GM23338 (cell line): ENCODE measurements around the gene SETBP1. TPM values are rescaled to one million over a fixed set of nuclear protein-coding genes. Genes with fewer than 3 reads are reported as not detected.

Experiments used
- CREB1 ChIP-seq: fragments of 250-450 bp; sonication (Bioruptor Pico); IDR thresholded peaks from 2 replicates; pipeline ENCODE4 v1.5.0; 2020; ENCODE audit warnings: low read depth, mild to moderate bottlenecking, moderate library complexity
- ETS1 ChIP-seq: IDR thresholded peaks from 2 replicates; pipeline ENCODE4 v1.6.1; 2016; ENCODE audit warnings: antibody characterized with exemption
- EZH2 ChIP-seq: fragments of 200-600 bp; sonication (generic); IDR thresholded peaks from one replicate; pipeline ENCODE4 v1.8.0; 2017; ENCODE audit warnings: antibody characterized with exemption, mild to moderate bottlenecking, low read depth; ENCODE audit not compliant: unreplicated experiment
- EZH2phosphoT487 ChIP-seq: fragments of 200-600 bp; sonication (generic); IDR thresholded peaks from one replicate; pipeline ENCODE4 v1.8.1; 2018; ENCODE audit warnings: antibody characterized with exemption; ENCODE audit not compliant: unreplicated experiment
- JUNB ChIP-seq: IDR thresholded peaks from one replicate; pipeline ENCODE4 v1.6.1; 2016; ENCODE audit warnings: antibody characterized with exemption; ENCODE audit not compliant: unreplicated experiment
- NANOG ChIP-seq: IDR thresholded peaks from 2 replicates; pipeline ENCODE4 v1.6.1; 2016; ENCODE audit warnings: antibody characterized with exemption, borderline replicate concordance
- POLR2AphosphoS5 ChIP-seq: IDR thresholded peaks from 2 replicates; pipeline ENCODE4 v1.6.1; 2016; ENCODE audit warnings: antibody characterized with exemption, low read depth
- STAT1 ChIP-seq: IDR thresholded peaks from one replicate; pipeline ENCODE4 v1.6.1; 2016; ENCODE audit warnings: antibody characterized with exemption; ENCODE audit not compliant: unreplicated experiment
- ZNF114 ChIP-seq: fragments of 250-450 bp; sonication (Bioruptor Pico); IDR thresholded peaks from 2 replicates; pipeline ENCODE4 v1.5.0; 2020; ENCODE audit warnings: mild to moderate bottlenecking, moderate library complexity
- ZNF331 ChIP-seq: fragments of 250-450 bp; sonication (Bioruptor Pico); IDR thresholded peaks from 2 replicates; pipeline ENCODE4 v1.5.0; 2020; ENCODE audit warnings: low read depth, mild to moderate bottlenecking, moderate library complexity
- ZNF462 ChIP-seq: fragments of 250-450 bp; sonication (Bioruptor Pico); IDR thresholded peaks from 2 replicates; pipeline ENCODE4 v1.5.0; 2020; ENCODE audit warnings: mild to moderate bottlenecking, moderate library complexity
- polyA plus RNA-seq: library from polyadenylated mRNA; unstranded; fragments of >200 nt; fragmentation: Nextera tagmentation; extraction: Ambion mirVana; gene quantifications from 2 replicates; pipeline ENCODE4 v1.2.1, GENCODE V29; 2016
- total RNA-seq: library from RNA; depleted of rRNA; stranded (reverse); fragments of >200 nt; shearing (Covaris generic); gene quantifications from 2 replicates; pipeline ENCODE4 v1.2.3, GENCODE V29; 2014

SETBP1 gene
- total and polyA plus RNA-seq, 2 experiments from 2014 or later = 1.6 to 5.5 TPM

- TF ChIP-seq ZNF462 (CRISPR knock-in tag) (no peak), ETS1 (no peak), CREB1 (CRISPR knock-in tag) (no peak), POLR2AphosphoS5 (no peak), ZNF331 (CRISPR knock-in tag) (no peak), STAT1 (no peak), EZH2phosphoT487 (no peak), NANOG (no peak), JUNB (no peak), EZH2 (no peak), ZNF114 (no peak)
Measured at GRCh38 chr18:44881461-44882162, 200.9 kb downstream of the SETBP1 start (continued).
